Prostate gland (tissue), 2 donors: ENCODE measurements around the gene MED13.

Experiments
- POLR2A ChIP-seq: fragments of 450-650 bp; IDR thresholded peaks from one replicate; pipeline ENCODE4 v1.6.1; 2016; ENCODE audit warnings: antibody characterized with exemption, mild to moderate bottlenecking
- TF ChIP-seq, protein P1 (sequence below), 4 experiments: fragments of 200-600 bp in 2 of 4; fragments of 450-650 bp in 2 of 4; sonication (generic) in 2 of 4; IDR thresholded peaks; 1 replicate in 3 of 4; 2 replicates in 1 of 4; pipeline ENCODE4 v1.5.1; 2016 to 2019; ENCODE audit warnings: antibody characterized with exemption in 4 of 4, mild to moderate bottlenecking in 2 of 4, moderate library complexity in 2 of 4

DNA sequence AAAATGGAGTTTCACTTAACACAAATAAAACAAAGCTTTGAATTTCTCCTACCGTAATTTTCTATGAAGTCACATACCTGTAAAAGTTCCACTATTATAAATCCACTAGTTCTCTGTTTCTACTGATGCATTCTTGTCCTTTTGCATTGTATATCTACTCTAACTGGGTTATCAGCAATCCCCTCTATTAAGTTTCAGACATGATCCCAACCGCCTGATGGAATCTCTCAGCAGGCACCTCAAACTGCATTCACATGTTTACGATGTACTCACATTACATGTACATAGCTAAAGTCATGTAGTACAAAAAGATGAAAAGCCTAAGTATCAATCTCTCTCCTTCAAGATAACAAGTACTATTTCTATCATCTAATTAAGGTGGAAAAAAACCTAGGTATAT lies 64.9 kb downstream of the MED13 start:
- TF ChIP-seq, protein P1, sequence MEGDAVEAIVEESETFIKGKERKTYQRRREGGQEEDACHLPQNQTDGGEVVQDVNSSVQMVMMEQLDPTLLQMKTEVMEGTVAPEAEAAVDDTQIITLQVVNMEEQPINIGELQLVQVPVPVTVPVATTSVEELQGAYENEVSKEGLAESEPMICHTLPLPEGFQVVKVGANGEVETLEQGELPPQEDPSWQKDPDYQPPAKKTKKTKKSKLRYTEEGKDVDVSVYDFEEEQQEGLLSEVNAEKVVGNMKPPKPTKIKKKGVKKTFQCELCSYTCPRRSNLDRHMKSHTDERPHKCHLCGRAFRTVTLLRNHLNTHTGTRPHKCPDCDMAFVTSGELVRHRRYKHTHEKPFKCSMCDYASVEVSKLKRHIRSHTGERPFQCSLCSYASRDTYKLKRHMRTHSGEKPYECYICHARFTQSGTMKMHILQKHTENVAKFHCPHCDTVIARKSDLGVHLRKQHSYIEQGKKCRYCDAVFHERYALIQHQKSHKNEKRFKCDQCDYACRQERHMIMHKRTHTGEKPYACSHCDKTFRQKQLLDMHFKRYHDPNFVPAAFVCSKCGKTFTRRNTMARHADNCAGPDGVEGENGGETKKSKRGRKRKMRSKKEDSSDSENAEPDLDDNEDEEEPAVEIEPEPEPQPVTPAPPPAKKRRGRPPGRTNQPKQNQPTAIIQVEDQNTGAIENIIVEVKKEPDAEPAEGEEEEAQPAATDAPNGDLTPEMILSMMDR (IDR thresholded peaks at IDR 0.05) = no peak
- TF ChIP-seq POLR2A = no peak
